ENCODE data around the gene CCDC181. TPM values are rescaled to one million over a fixed set of nuclear protein-coding genes. Genes with fewer than 3 reads are reported as not detected.

Gene CCDC181
- total and polyA plus RNA-seq, 2 donors (not counting 3 experiments of a cell fraction or from before 2014, with no cell fraction given), result 0.18 to 0.22 TPM

GRCh38 chr1:169474302-169474995 lies 47.2 kb upstream of the CCDC181 start:
- POLR2A ChIA-PET, result no interaction called here
- CTCF ChIA-PET, result interaction anchor here (0.6 to 1.3 kb wide), 2 partner anchors 12 to 35 kb away, joined by 3 read pairs; no protein-coding TSS in a partner anchor
- BruUV-seq (replicated peaks), result no TSS peak

More at GRCh38 chr1:169474302-169474995, 47.2 kb upstream of the CCDC181 start:
- H3K79me2 ChIP-seq (ENCODE audit: control insufficient read depth, insufficient read depth, low read length), result peaks cover 6% of the 10 kb centered on the region
- no peaks in the 10 kb centered on the region for H3K4me1 ChIP-seq (ENCODE audit: control insufficient read depth, extremely low read depth, insufficient read depth, low read length)
- TF ChIP-seq FOS (IDR thresholded peaks at IDR 0.05; ENCODE audit: borderline replicate concordance, insufficient read depth, low read length) (no peak), GATA2 (IDR thresholded peaks at IDR 0.05; ENCODE audit: insufficient read depth, insufficient read length, low read depth, low read length) (no peak), CTCF (IDR thresholded peaks at IDR 0.05; ENCODE audit: extremely low read depth in 1 of 2, insufficient read depth in 1 of 2, low read depth in 1 of 2, low read length in 2 of 2) (no peak), POLR2A (IDR thresholded peaks at IDR 0.05; ENCODE audit: low read depth, low read length) (no peak), MAX (IDR thresholded peaks at IDR 0.05; ENCODE audit: insufficient read depth, insufficient read length) (no peak), EZH2 (IDR thresholded peaks at IDR 0.05; ENCODE audit: borderline replicate concordance, low read depth, low read length, severe bottlenecking) (no peak), MYC (IDR thresholded peaks at IDR 0.05; ENCODE audit: low read depth, low read length) (no peak), JUN (IDR thresholded peaks at IDR 0.05; ENCODE audit: borderline replicate concordance, insufficient read depth, insufficient read length, low read depth) (no peak), POLR2AphosphoS5 (IDR thresholded peaks at IDR 0.05; ENCODE audit: insufficient read depth, low read depth, low read length) (no peak)
- no peak overlapping the region for H3K4me3 ChIP-seq (replicated peaks in 1 of 3; ENCODE audit: insufficient read depth in 1 of 3, low read depth in 1 of 3, low read length in 3 of 3)
- H2AFZ ChIP-seq (ENCODE audit: low read depth, low read length), result no peak overlapping the region
- no peak overlapping the region for H3K27ac ChIP-seq (ENCODE audit: insufficient read depth, low read depth, low read length)
- no peaks in the 10 kb centered on the region for H3K27me3 ChIP-seq (ENCODE audit: control insufficient read depth in 2 of 2, insufficient read depth in 2 of 2, low read length in 2 of 2)
- FAIRE-seq (no peak), DNase-seq (ENCODE audit: low read depth, low spot score) (no peak)
- dilution Hi-C loops (cut with MboI; ENCODE audit: extremely low pct_ligation_motif_present, low sequenced_read_pairs), result no loop called here
- H3K9me1 ChIP-seq (replicated peaks; ENCODE audit: control insufficient read depth, extremely low read depth, insufficient read depth, low read length), result no peaks in the 10 kb centered on the region
- H3K36me3 ChIP-seq (ENCODE audit: control insufficient read depth in 2 of 2, extremely low read depth in 1 of 2, insufficient read depth in 2 of 2, low read length in 2 of 2), result no peaks in the 10 kb centered on the region
- no peaks in the 10 kb centered on the region for H4K20me1 ChIP-seq (replicated peaks; ENCODE audit: control insufficient read depth, extremely low read depth, insufficient read depth, low read length)
- H3K9ac ChIP-seq (replicated peaks; ENCODE audit: extremely low read depth, insufficient read depth, low read length), result no peak overlapping the region
- no peak overlapping the region for H3K4me2 ChIP-seq (ENCODE audit: insufficient read depth, low read length)
- intact Hi-C loops (cut with micrococcal nuclease), result loop anchor here (5.0 kb wide), 1 partner anchor 107 kb away; the partner anchor contains the start of genes BLZF1 and NME7
- no peaks in the 10 kb centered on the region for H3K9me3 ChIP-seq (replicated peaks; ENCODE audit: control insufficient read depth, insufficient read depth, low read length)

Measured in endothelial cell of umbilical vein (primary cell).